NCI-H1048 (cell line): ENCODE results near the gene CDH24.

Experiments used
- DNase-seq: peaks from one replicate; lab custom pipeline; 2025; lab: John Stamatoyannopoulos, UW

Gene CDH24, protein sequence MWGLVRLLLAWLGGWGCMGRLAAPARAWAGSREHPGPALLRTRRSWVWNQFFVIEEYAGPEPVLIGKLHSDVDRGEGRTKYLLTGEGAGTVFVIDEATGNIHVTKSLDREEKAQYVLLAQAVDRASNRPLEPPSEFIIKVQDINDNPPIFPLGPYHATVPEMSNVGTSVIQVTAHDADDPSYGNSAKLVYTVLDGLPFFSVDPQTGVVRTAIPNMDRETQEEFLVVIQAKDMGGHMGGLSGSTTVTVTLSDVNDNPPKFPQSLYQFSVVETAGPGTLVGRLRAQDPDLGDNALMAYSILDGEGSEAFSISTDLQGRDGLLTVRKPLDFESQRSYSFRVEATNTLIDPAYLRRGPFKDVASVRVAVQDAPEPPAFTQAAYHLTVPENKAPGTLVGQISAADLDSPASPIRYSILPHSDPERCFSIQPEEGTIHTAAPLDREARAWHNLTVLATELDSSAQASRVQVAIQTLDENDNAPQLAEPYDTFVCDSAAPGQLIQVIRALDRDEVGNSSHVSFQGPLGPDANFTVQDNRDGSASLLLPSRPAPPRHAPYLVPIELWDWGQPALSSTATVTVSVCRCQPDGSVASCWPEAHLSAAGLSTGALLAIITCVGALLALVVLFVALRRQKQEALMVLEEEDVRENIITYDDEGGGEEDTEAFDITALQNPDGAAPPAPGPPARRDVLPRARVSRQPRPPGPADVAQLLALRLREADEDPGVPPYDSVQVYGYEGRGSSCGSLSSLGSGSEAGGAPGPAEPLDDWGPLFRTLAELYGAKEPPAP

DNA sequence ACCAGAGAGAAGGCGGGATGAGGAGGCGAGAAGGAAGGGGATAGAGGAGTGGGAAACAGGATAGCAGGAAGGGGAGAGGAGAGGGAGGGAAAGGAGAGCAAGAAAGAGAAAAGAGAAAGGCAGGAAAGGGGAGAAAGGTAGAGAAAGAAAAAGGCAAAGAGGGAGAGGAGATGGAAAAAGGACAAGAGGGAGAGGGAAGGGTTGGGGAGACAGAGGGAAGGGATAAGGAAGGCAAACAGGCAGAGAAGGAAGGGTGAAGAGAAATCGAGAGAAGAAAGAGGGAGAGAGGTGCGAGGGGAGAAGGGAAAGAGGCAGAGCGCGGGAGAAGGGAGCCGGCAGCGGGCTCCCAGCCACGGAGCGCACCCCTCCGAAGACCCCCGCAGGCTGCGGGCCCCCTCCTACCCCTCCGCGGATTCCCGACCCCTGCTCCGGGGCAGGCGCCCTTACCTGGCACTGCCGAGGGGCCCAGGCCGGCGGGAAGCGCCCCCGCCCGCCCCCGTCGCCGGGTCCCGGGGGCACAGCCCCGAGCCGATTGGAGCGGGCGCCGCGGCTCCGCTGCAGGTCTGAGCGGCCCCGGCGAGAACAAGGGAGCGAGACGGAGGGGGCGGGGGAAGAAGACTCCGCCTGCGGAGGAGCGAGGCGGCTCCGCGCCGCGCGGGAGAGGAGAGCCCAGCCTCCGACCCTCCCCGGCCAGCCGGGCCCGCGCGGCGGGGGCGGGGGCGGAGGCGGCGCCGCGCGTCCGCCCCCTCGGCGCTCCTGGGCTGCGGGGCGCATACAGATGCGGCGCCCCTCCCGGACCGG, at the start of gene CDH24:
CDH24 (minus strand) TSS at position 565 of the 801 bp plus-strand sequence. CDS start 1,787 bp downstream, outside the sequence.
- no peak for DNase-seq

DNA sequence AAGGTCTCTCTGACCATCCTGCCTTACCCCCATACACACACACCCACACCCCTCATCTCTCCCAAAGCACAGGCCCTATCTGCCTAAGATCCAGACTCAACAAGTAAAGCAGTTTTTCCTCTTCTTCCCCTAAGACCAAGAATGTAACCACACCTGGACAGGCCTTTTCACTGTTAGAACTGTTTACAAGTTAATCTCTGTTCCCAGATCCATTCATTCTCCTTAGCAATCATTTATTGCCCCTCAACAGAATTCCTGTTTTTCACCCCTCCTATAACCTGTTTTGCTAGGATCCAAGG, 49.4 kb upstream of the CDH24 start:
- no peak for DNase-seq

GRCh38 chr14:23105348-23105824, 48.1 kb upstream of the CDH24 start:
- DNase-seq, result no peak

- no peak for DNase-seq
Measured at GRCh38 chr14:23104591-23105347, 47.4 kb upstream of the CDH24 start, which contains the start of gene CIROP. TSS of gene CIROP (minus strand) at chr14:23104989. CDS start at chr14:23104920, 69 bp downstream.

GRCh38 chr14:23104070-23104590, 46.8 kb upstream of the CDH24 start:
- DNase-seq, result no peak

- DNase-seq, result no peak
Measured at GRCh38 chr14:23103581-23103980, 46.3 kb upstream of the CDH24 start.

DNA sequence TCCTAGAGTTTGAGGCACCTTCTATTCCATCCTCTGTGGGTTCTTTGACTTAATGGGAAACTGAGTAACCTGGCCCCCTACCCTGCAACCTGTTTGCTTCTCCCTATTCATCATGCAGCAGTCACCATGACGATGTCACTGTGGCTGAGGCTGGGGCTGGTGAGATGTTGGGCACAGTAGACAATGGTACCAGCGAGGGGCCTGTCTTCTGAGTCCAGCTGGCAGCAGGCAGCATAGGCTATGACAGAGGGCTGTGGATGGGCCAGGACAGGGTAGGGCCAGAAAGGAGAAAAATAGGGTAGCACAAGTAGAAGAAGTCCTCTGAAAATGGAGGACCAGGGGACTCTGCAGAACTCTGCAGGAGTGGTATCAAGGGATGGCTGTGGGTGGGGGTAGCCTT, 45.5 kb upstream of the CDH24 start:
- DNase-seq, result no peak

DNA sequence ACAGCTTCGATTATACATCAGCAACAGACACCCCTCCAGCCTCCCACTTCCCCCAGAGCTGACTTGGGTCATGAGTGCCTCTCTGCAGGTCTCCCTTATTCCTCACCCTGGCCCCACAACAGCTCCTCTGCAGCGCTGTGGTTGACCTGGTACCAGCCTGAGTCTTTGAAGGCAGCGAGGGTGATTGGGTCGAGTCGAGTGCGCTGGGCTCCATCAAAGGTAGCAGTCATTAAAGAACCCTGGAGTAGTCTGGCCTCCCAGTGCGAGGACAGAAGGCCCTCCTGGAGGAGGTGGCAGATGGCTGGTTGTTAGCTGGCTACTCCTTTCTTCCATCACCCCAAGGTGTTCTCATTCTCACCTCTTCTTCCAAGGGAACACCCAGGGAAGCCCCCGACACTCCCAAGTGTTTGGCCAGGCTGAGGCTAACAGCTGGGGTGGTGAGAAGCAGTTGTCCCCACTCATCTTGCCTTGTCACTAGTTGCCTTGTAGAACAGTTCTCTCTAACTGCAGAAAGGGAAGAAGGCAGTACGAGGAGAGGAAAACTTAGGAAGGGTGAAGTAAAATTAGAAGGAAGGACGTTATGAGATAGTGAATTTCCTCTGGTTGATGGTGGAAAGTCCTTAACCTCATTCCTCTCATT, 44.8 kb upstream of the CDH24 start:
- no peak for DNase-seq

DNA sequence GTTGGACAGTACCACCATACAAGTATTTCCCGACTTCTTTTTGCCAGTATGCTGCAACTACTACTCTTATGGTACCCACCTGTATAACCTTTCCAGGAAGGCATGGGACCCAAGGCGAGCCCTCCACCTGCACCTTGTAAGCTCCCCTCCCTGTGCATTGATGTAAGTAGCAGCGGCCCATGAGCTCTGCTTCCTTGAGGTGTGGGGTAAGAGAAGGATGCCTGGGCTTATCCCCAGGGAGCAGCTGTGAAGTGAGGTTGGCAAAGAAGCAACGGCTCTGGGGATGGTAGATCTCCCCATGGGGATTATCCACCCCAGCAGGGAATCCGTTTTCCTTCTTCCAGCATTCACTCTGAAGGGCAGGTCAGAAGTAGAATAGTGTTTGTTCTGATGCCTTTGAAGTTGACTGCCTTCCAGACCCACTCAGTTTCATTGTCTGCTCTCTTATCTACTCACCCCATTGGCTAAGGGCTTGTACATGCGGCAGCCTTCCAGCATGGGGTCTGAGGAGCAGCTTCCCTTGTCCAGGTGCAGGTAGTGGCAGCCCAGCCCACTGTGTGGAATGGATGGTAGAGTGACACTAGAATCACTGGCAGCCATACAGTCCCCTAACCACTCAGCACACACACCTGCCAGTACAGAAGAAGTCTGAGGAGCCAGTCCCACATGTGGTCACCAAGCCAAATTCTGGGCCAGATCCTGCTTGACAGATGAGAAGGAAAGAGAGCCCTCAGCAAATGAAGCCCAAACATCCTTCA, 44.1 kb upstream of the CDH24 start:
- DNase-seq, result no peak

DNA sequence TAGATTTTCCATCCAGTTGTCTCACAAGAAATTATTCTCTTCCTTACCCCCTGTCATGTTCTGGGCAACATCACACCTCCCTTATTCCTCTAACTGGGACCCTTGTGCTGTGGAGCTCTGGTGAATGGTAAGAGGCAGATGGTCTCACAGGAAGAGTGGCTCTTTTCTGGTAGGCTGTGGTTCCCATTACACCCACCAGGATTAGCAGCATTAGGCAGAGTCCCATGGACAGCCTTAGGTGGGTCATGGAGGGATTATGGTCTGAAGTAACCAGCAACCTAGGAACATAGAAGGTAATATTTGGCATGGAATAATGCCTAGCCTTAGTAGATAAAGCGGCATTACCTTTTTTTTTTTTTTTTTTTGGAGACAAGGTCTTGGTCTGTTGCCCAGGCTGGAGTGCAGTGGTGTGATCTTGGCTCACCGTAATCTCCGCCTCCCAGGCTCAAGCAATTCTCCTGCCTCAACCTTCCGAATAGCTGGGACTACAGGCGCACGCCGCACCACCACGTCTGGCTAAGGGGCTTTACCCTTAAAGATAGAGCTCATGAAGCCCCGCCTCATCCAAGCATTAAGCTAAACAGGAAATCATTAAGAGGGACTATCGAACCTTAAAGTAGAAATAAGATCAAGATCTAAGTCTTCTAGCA, 42.0 kb upstream of the CDH24 start:
- no peak for DNase-seq

DNA sequence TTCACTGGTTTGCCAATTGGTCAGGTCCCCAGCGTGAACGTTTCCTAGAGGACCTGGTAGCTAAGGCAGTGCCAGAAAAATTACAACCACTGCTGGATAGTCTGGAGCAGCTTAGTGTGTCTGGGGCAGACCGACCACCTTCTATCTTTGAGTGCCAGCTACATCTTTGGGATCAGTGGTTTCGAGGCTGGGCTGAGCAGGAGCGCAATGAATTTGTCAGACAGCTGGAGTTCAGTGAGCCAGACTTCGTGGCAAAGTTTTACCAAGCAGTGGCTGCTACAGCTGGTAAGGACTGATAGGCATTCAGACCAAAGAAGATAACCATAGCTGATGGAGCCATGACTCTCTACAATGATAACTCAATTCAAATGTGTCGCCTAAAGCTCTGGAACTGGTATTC, 40.5 kb upstream of the CDH24 start:
- DNase-seq, result no peak

DNA sequence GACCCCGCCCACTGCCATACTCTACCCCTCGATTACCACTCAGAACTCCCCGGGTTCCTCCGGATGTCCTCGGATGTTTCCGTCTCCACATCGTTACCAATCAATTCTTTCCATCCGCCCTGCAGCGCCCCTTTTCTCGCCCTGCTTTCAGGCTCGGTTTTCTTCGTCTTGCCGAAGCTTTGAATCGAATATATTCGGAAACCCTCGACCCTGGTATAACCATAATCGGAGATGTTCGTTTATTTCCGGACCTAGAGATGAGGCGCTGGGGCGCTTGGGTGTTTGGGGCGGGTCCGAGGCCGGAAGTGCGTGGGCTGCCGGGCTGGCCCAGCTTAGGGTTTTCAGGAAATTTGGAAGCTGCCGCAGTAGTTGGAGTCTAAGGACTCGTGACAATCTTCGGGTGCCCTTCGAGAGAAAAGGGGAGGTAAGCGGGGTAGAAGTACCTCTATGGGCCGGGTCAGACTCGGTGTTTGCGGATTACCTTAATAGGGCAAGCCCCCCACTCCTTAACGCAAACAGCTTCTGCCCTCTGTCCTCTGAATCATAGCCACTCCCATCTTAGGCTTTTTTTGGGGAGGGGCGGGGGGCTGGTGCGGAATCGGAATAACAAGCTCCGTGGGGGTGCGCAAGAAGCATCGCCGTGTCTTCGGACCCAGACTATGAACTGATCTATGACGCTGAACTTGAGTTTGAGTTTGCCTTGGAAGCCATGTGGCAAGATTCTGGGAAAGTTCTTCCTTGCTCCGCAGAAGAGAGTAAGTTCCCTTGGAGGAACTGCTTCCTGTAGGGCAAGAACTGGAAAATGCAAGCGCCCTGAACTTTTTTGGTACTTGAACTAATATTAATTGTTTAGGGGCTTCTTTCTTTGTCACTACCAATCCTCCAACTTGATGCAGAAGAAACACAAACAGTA, 38.1 kb upstream of the CDH24 start, which contains the start of gene C14orf119:
C14orf119 (plus strand) TSS at position 310 of the 913 bp plus-strand sequence. CDS start 2,154 bp downstream, outside the sequence.
- no peak for DNase-seq

DNA sequence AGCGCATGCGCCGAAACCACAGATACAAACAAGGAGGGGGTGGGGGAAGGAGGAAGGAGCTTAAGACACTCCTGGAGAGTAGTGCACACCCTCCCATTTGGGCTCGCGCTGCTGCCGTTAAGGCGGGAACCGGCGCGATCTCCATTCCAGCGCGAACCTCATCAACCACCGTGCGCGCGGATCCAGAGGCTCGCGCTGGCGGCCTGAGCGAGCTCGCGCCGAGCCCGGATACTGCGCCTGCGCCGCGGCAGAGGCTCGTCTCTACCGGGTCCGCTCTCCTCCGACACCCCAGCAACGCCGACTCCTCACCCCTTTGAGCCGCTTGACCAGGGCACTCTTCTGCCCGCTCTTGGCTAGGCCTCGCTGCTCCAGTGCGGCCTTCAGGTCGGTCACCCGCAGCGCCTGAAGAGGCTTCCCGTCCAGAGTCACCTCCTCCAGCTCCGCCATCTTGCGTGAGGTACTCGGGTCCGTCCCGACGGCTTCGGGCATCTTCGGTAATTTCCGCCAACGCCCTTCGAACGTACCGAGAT, 37.4 kb upstream of the CDH24 start, which contains the start of gene ACIN1:
ACIN1 (minus strand) TSS at position 471 of the 530 bp plus-strand sequence; CDS start at position 447, 24 bp downstream.
- DNase-seq, result no peak

DNA sequence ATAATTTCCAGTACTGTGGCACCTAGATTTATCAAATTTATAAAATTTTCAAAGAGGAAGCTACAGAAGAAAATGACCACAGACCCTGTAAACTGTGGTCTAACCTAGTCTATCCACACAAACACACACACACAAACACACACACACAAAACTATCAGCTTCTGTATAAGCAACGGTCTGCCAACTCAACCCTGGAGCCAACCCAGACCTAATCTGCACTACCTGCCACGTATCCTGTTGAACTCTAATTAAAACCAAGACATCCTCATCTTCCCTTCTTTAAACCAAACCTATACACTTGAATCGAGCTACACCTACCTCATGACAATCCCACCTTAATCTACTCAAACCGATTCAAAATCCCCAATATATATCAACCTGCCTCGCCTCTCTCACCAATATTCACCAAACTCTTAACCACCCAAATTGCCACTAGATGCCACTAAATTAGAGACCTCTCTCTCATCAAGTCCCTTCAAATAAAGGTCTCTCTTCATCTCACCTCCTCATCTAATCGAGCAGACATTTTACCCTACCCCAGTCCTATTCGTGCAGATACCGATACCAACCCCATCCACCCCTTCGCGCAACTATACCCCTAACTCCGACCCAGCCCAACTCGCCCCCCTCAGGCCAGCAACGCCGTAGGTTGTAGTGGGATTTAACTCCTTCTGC, 36.8 kb upstream of the CDH24 start:
- no peak for DNase-seq

DNA sequence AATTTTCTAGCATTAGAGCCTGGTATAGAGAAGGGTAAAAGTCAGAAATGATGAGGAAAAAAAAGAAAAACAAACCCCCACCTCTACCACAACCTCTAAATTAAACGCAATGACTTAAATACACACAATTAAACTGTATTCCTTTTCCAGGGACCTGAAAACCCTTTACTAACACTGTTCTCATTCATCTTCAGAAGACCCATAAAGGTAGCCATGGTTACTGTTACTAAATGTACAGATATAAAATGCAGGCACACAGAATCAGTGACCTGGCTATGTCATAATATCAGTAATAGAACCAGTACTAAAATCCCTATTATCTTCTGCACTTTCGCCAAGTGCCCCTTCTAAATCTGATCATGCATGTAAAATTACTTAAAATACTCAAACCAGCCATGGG, 36.2 kb upstream of the CDH24 start:
- no peak for DNase-seq

GRCh38 chr14:23093104-23093503, 35.8 kb upstream of the CDH24 start:
- no peak for DNase-seq
